Memory B cell (primary cell): Measurements from ENCODE around the gene FAM3D.
"Not testable (repeated sequence)": the region's sequence is repeated elsewhere in the genome, so short reads cannot be mapped to it uniquely, and the experiment has no call there.

Experiments
- ATAC-seq: fragments of 150-1000 bp; cut with Tn5 transposase; 2 replicates; pipeline ENCODE4 v1.10.0; 2021; ENCODE audit warnings: low read depth, mild to moderate bottlenecking, moderate library complexity
- DNase-seq, 2 donors: peaks; one replicate each; pipeline ENCODE4 v3.0.0; 2022; ENCODE audit warnings: low spot score in 2 of 2
- H3K27ac Mint-ChIP-seq: one replicate; pipeline ENCODE4 v1.8.0; 2022; ENCODE audit warnings: mild to moderate bottlenecking, moderate library complexity, mixed read lengths
- H3K27me3 Mint-ChIP-seq: one replicate; pipeline ENCODE4 v1.8.0; 2022; ENCODE audit warnings: mixed read lengths
- H3K36me3 Mint-ChIP-seq: one replicate; pipeline ENCODE4 v1.8.0; 2022; ENCODE audit warnings: mild to moderate bottlenecking, mixed read lengths
- H3K4me1 Mint-ChIP-seq: one replicate; pipeline ENCODE4 v1.8.0; 2022; ENCODE audit warnings: mixed read lengths
- H3K4me3 Mint-ChIP-seq: one replicate; pipeline ENCODE4 v1.8.0; 2022; ENCODE audit warnings: mild to moderate bottlenecking, moderate library complexity, mixed read lengths
- H3K9me3 Mint-ChIP-seq: one replicate; pipeline ENCODE4 v1.8.0; 2022; ENCODE audit warnings: mixed read lengths

The FAM3D gene

DNA sequence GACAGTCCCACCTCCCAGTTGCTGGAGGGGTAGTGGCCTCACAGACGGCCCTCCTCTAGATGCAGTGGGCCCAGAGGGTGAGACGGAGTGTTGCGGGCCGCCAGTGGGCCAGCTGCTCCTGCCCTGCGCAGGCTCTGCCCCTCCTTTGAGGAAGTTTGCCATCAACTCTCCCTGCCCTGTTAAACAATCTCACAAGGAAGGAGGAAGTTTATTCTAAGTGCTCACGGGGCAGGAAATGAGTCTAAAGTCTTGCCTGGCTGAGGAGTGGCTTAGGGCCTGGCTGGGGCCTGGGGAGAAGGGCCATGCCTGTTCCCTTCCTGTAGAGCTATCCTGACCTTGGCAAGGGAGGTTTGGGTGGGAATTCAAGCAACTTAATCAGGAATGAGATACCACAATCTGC, at the start of gene FAM3D:
Gene FAM3D (minus strand): TSS at position 92 of the 400 bp plus-strand sequence. CDS start 11,211 bp downstream, outside the sequence.
- DNase-seq (no peak), ATAC-seq (no peak)
- Mint-ChIP-seq H3K27ac (no peak within 1 kb of the TSS), H3K4me3 (no peak within 1 kb of the TSS), H3K27me3 (peaks cover 19% of the 10 kb centered on the region), H3K36me3 (no peaks in the 10 kb centered on the region), H3K4me1 (no peaks in the 10 kb centered on the region), H3K9me3 (no peaks in the 10 kb centered on the region)

- H3K27ac Mint-ChIP-seq = no peak overlapping the region
- H3K4me1 Mint-ChIP-seq = no peaks in the 10 kb centered on the region
- ATAC-seq = no peak
- DNase-seq = no peak
- H3K27me3 Mint-ChIP-seq = peaks cover 6% of the 10 kb centered on the region
- H3K4me3 Mint-ChIP-seq = no peak overlapping the region
- H3K9me3 Mint-ChIP-seq = no peaks in the 10 kb centered on the region
- H3K36me3 Mint-ChIP-seq = no peaks in the 10 kb centered on the region
Measured at GRCh38 chr3:58713715-58714401, 47.3 kb upstream of the FAM3D start.

DNA sequence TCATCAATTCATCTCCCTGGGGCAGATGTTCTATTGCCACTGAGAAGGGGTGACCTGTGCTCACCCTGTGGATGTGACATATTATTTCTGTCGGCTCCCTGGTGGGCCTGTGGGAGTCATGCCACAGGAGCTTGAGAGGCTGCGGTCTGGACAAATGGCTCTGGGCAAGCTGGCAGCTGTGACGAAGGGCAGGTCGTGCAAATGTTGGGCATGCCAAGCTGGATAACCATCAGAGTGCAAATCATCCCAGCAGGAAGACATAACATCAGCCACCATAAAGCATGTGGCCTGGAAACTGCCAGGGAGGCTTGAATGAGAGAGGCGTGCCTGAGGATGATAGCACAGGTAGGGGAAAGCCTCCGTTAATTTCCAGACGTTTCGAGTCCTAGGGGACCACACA, 45.3 kb upstream of the FAM3D start:
- ATAC-seq = no peak
- no peak for DNase-seq
- H3K9me3 Mint-ChIP-seq = no peaks in the 10 kb centered on the region
- no peaks in the 10 kb centered on the region for H3K36me3 Mint-ChIP-seq
- no peak overlapping the region for H3K4me3 Mint-ChIP-seq
- no peak overlapping the region for H3K27ac Mint-ChIP-seq
- H3K27me3 Mint-ChIP-seq = peaks cover 7% of the 10 kb centered on the region
- H3K4me1 Mint-ChIP-seq = no peaks in the 10 kb centered on the region

DNA sequence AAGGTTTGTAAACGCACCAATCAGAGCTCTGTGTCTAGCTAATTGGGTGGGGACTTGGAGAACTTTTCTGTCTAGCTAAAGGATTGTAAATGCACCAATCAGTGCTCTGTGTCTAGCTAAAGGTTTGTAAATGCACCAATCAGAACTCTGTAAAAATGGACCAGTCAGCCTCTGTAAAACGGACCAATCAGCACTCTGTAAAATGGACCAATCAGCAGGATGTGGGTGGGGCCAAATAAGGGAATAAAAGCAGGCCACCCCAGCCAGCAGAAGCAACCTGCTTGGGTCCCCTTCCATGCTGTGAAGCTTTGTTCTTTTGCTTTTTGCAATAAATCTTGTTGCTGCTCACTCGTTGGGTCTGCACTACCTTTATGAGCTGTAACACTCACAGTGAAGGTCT, 42.4 kb upstream of the FAM3D start:
- ATAC-seq, H3K27ac Mint-ChIP-seq: not testable (repeated sequence)

GRCh38 chr3:58708116-58708791, 41.7 kb upstream of the FAM3D start:
- H3K36me3 Mint-ChIP-seq = no peaks in the 10 kb centered on the region
- H3K27ac Mint-ChIP-seq = no peak overlapping the region
- ATAC-seq = no peak
- no peak overlapping the region for H3K4me3 Mint-ChIP-seq
- DNase-seq = no peak
- no peaks in the 10 kb centered on the region for H3K4me1 Mint-ChIP-seq
- H3K27me3 Mint-ChIP-seq = peaks cover 7% of the 10 kb centered on the region
- H3K9me3 Mint-ChIP-seq = no peaks in the 10 kb centered on the region

More for the DNA sequence above, 42.4 kb upstream of the FAM3D start:
- not testable (repeated sequence) for H3K9me3 Mint-ChIP-seq, H3K4me1 Mint-ChIP-seq, H3K36me3 Mint-ChIP-seq, H3K4me3 Mint-ChIP-seq, H3K27me3 Mint-ChIP-seq, DNase-seq

DNA sequence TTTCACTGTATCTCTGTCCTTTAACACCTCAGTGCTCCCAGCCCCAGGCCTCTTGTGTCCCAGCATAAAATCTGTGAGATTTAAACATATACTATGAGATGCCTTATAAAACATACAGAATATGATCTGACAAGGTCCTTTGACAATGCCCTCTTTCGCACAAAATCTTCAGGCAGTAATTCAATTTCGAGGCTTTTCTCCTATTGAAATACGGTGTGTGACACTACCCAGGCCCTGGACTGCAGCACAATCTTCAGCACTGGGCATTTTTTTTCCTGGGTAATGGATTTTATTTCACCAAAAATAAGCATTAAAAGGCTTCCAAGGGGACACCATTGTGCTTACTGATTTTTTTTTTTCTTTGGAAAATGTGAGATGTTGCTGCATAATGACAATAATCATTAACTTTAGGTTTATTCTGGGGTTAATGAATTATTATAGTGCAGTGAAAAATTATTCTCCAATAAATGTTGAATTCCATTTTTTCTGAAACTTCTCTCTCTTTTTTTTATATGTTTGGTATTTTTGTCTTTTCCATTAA, 40.9 kb upstream of the FAM3D start:
- Mint-ChIP-seq H3K36me3 (no peaks in the 10 kb centered on the region), H3K4me3 (no peak overlapping the region), H3K4me1 (no peaks in the 10 kb centered on the region), H3K27me3 (peaks cover 7% of the 10 kb centered on the region), H3K9me3 (no peaks in the 10 kb centered on the region), H3K27ac (no peak overlapping the region)
- DNase-seq (no peak), ATAC-seq (no peak)

- no peak overlapping the region for H3K4me3 Mint-ChIP-seq
- H3K27ac Mint-ChIP-seq = no peak overlapping the region
- no peak for ATAC-seq
- no peaks in the 10 kb centered on the region for H3K9me3 Mint-ChIP-seq
- DNase-seq = no peak
- H3K36me3 Mint-ChIP-seq = no peaks in the 10 kb centered on the region
- H3K27me3 Mint-ChIP-seq = peaks cover 4% of the 10 kb centered on the region
- H3K4me1 Mint-ChIP-seq = no peaks in the 10 kb centered on the region
Measured at GRCh38 chr3:58706395-58707167, 40.0 kb upstream of the FAM3D start.

DNA sequence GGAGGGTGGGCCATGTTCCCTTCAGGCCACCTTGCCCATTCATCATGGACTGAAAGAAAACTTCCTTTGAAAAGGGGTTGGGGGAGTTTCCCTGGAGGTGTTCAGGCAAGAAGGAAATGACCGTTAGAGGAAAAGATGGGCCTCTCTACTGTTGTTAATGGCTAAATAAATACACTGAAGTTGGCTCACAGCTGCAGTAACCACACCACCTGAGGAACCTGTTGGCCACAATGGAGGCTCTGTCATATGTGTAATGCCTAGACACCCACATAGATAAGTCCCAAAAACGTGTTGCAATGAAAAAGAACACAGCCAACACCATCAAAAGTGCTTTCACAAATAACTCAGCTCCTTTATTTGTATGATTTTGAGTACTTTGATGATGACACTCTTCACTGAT, 38.2 kb upstream of the FAM3D start:
- Mint-ChIP-seq H3K4me1 (no peaks in the 10 kb centered on the region), H3K27me3 (peaks cover 4% of the 10 kb centered on the region)

GRCh38 chr3:58704304-58704703, 37.7 kb upstream of the FAM3D start:
- not testable (repeated sequence) for H3K4me1 Mint-ChIP-seq, H3K4me3 Mint-ChIP-seq, DNase-seq, H3K27ac Mint-ChIP-seq, H3K27me3 Mint-ChIP-seq, H3K36me3 Mint-ChIP-seq, H3K9me3 Mint-ChIP-seq, ATAC-seq

More for the DNA sequence above, 38.2 kb upstream of the FAM3D start:
- Mint-ChIP-seq H3K36me3 (no peaks in the 10 kb centered on the region), H3K9me3 (no peaks in the 10 kb centered on the region), H3K27ac (no peak overlapping the region), H3K4me3 (no peak overlapping the region)
- DNase-seq (no peak), ATAC-seq (no peak)

DNA sequence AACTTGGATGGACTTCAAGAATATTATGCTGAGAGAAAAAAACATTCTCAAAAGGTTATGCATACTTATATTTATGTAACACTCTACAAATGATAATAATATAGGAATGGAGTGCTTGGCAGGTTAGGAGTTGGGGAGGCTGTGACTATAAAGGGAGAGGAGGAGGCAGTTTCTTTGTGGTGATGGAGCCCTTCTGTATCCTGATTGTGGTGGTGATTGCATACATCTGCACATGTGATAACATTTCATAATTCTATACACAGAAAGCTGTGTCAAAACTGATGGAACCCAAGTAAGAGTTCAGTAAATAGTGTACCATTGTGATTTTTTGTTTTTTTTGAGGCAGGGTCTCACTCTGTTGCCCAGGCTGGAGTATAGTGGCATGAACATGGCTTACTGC, 31.7 kb upstream of the FAM3D start:
- H3K9me3 Mint-ChIP-seq = peaks cover 3% of the 10 kb centered on the region
- no peak overlapping the region for H3K4me3 Mint-ChIP-seq
- H3K36me3 Mint-ChIP-seq = no peaks in the 10 kb centered on the region
- DNase-seq = no peak
- no peak overlapping the region for H3K27ac Mint-ChIP-seq
- no peak for ATAC-seq
- peaks cover 6% of the 10 kb centered on the region for H3K4me1 Mint-ChIP-seq
- peaks cover 2% of the 10 kb centered on the region for H3K27me3 Mint-ChIP-seq

- DNase-seq (no peak), ATAC-seq (no peak)
- Mint-ChIP-seq H3K27ac (no peak overlapping the region), H3K4me1 (peaks cover 6% of the 10 kb centered on the region), H3K36me3 (no peaks in the 10 kb centered on the region), H3K4me3 (no peak overlapping the region), H3K9me3 (peaks cover 3% of the 10 kb centered on the region), H3K27me3 (peaks cover 2% of the 10 kb centered on the region)
Measured at GRCh38 chr3:58697561-58697960, 31.0 kb upstream of the FAM3D start.

DNA sequence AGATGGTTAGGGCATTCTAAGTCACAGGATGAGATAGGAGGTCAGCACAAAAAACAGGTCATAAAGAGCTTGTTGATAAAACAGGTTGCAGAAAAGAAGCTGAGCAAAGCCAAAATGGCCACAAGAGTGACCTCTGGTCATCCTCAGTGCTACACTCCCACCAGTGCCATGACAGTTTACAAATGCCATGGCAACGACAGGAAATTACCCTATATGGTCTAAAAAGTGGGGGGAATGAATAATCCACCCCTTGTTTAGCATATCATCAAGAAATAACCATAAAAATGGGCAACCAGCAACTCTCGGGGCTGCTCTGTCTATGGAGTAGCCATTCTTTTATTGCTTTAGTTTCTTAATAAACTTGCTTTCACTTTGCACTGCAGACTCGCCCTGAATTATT, 30.2 kb upstream of the FAM3D start:
- not testable (repeated sequence) for H3K27me3 Mint-ChIP-seq, H3K9me3 Mint-ChIP-seq, H3K4me1 Mint-ChIP-seq, ATAC-seq, H3K36me3 Mint-ChIP-seq, DNase-seq, H3K27ac Mint-ChIP-seq, H3K4me3 Mint-ChIP-seq

- no peaks in the 10 kb centered on the region for H3K27me3 Mint-ChIP-seq
- no peak overlapping the region for H3K4me3 Mint-ChIP-seq
- H3K4me1 Mint-ChIP-seq = peaks cover 6% of the 10 kb centered on the region
- peaks cover 3% of the 10 kb centered on the region for H3K9me3 Mint-ChIP-seq
- DNase-seq (no peak), ATAC-seq (no peak)
- no peak overlapping the region for H3K27ac Mint-ChIP-seq
- H3K36me3 Mint-ChIP-seq = no peaks in the 10 kb centered on the region
Measured at GRCh38 chr3:58696093-58696492, 29.5 kb upstream of the FAM3D start.

DNA sequence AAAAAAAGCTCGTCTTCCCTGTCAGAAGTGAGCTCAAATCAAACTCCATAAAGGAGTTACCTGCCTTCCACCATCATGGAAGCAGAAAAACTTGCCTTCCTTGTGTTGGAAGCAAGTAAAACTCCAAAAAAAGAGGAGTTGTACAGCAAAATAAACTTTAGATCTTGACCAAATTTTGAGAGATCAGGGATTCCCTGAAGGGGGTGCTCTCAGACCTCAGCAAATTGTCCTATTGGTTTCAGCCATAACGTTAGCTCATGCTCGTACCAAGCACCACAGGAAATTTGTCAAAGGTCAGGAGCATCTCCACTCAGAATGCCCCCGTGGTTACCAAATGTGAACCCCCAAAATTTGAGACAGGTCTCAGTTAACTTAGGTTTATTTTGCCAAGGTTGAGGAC, 28.7 kb upstream of the FAM3D start:
- not testable (repeated sequence) for H3K27ac Mint-ChIP-seq, ATAC-seq, H3K27me3 Mint-ChIP-seq, DNase-seq, H3K4me3 Mint-ChIP-seq, H3K36me3 Mint-ChIP-seq, H3K9me3 Mint-ChIP-seq, H3K4me1 Mint-ChIP-seq
